Nephron progenitor cell (in vitro differentiated cells): ENCODE data around the gene ITFG1.

Experiments
- DNase-seq: peaks from one replicate; pipeline ENCODE4 v3.0.0; 2021
- H3K27ac Mint-ChIP-seq: 2 replicates; pipeline ENCODE4 v1.8.0; 2021; ENCODE audit warnings: mild to moderate bottlenecking, moderate library complexity, mixed read lengths
- H3K27me3 Mint-ChIP-seq: 2 replicates; pipeline ENCODE4 v1.8.0; 2021; ENCODE audit warnings: mild to moderate bottlenecking, low read depth, mixed read lengths; ENCODE audit not compliant: poor library complexity
- H3K36me3 Mint-ChIP-seq: 2 replicates; pipeline ENCODE4 v1.8.0; 2021; ENCODE audit warnings: low read depth, mixed read lengths
- H3K4me1 Mint-ChIP-seq: 2 replicates; pipeline ENCODE4 v1.8.0; 2021; ENCODE audit warnings: mixed read lengths
- H3K4me3 Mint-ChIP-seq: 2 replicates; pipeline ENCODE4 v1.8.0; 2021; ENCODE audit warnings: mild to moderate bottlenecking, moderate library complexity, mixed read lengths
- H3K9me3 Mint-ChIP-seq: 2 replicates; pipeline ENCODE4 v1.8.0; 2021; ENCODE audit warnings: mild to moderate bottlenecking, moderate library complexity, mixed read lengths
- TF ChIP-seq, protein P1 (sequence below): fragments of 200-600 bp; sonication (generic); IDR thresholded peaks from 2 replicates; pipeline ENCODE4 v1.5.0; 2021; ENCODE audit warnings: antibody characterized with exemption

ITFG1 gene

DNA sequence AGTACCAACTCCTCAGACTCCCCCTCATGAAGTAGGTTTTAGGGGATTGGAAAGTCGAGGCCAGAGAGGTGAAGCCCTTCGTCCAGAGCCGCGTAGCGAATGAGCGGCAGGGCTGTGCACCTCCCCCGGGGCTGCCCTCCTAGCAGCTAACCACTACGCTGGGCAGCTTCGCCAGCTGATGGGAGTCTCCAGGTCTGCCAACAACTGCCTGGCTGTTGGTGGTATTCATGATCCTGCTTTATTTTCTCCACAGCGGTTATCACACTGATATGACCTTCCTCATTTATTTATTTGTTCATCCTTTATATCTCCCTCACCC is 316.3 kb downstream of the ITFG1 start:
- no peaks in the 10 kb centered on the region for H3K36me3 Mint-ChIP-seq
- DNase-seq, result no peak
- H3K27me3 Mint-ChIP-seq, result peaks cover 39% of the 10 kb centered on the region
- H3K4me1 Mint-ChIP-seq, result peaks cover 21% of the 10 kb centered on the region
- no peak overlapping the region for H3K27ac Mint-ChIP-seq
- no peaks in the 10 kb centered on the region for H3K9me3 Mint-ChIP-seq
- TF ChIP-seq, protein P1, sequence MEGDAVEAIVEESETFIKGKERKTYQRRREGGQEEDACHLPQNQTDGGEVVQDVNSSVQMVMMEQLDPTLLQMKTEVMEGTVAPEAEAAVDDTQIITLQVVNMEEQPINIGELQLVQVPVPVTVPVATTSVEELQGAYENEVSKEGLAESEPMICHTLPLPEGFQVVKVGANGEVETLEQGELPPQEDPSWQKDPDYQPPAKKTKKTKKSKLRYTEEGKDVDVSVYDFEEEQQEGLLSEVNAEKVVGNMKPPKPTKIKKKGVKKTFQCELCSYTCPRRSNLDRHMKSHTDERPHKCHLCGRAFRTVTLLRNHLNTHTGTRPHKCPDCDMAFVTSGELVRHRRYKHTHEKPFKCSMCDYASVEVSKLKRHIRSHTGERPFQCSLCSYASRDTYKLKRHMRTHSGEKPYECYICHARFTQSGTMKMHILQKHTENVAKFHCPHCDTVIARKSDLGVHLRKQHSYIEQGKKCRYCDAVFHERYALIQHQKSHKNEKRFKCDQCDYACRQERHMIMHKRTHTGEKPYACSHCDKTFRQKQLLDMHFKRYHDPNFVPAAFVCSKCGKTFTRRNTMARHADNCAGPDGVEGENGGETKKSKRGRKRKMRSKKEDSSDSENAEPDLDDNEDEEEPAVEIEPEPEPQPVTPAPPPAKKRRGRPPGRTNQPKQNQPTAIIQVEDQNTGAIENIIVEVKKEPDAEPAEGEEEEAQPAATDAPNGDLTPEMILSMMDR, result no peak
- peak overlapping the region; percentile 78 for H3K4me3 Mint-ChIP-seq

DNA sequence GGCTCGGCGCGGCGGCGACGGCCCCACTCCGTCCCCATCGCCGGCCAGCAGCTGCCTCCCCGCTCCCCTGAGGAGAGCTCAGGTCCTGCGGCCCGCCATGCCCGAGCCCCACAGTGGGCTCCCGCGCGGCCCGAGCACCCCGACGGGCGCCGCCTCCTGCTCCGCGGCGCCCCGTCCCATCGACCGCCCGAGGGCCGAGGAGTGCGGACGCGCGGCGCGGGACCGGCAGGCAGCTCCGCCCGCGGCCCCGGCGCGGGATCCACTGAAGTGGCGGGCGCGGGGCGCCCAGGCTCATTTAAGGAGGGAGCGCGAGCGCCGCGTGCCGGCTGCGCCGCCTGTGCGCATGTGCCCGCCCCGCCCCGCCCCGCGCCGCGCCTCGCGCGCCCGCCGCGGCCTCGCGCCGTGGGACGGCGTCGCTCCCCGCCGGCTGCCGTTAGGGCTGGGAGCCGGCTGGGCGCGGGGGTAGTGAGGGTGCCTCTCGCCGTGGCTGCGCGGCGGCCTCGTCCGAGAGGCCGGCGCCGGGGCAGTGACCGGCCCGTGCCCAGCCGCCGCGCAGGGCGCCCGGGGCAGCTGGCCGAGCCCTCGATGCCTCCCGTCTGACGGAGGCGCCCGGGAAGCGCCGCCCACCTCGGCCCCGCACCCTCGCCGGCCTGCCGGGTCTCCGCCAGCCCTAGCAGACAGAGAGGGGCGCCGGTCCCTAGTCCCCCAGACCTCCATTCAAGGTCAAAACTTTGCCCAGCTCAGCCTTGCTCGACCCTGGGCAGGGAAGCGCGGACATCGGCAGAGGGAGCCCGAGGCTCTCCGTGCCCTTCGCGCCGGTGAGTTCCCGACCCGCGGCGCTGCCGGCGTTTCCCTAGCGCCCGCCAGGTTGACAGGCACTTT is 316.9 kb downstream of the ITFG1 start, which contains the start of gene NETO2:
TSS of gene NETO2 (minus strand) at position 269 of the 882 bp plus-strand sequence. CDS start 333 bp downstream, outside the sequence.
- no peak within 1 kb of the TSS for H3K27ac Mint-ChIP-seq
- no peaks in the 10 kb centered on the region for H3K9me3 Mint-ChIP-seq
- H3K4me3 Mint-ChIP-seq, result peak within 1 kb of the TSS; percentile 91
- H3K36me3 Mint-ChIP-seq, result no peaks in the 10 kb centered on the region
- DNase-seq, result peak; percentile 76
- TF ChIP-seq, protein P1, result peak; percentile 39
- peaks cover 27% of the 10 kb centered on the region for H3K4me1 Mint-ChIP-seq
- H3K27me3 Mint-ChIP-seq, result peaks cover 39% of the 10 kb centered on the region

DNA sequence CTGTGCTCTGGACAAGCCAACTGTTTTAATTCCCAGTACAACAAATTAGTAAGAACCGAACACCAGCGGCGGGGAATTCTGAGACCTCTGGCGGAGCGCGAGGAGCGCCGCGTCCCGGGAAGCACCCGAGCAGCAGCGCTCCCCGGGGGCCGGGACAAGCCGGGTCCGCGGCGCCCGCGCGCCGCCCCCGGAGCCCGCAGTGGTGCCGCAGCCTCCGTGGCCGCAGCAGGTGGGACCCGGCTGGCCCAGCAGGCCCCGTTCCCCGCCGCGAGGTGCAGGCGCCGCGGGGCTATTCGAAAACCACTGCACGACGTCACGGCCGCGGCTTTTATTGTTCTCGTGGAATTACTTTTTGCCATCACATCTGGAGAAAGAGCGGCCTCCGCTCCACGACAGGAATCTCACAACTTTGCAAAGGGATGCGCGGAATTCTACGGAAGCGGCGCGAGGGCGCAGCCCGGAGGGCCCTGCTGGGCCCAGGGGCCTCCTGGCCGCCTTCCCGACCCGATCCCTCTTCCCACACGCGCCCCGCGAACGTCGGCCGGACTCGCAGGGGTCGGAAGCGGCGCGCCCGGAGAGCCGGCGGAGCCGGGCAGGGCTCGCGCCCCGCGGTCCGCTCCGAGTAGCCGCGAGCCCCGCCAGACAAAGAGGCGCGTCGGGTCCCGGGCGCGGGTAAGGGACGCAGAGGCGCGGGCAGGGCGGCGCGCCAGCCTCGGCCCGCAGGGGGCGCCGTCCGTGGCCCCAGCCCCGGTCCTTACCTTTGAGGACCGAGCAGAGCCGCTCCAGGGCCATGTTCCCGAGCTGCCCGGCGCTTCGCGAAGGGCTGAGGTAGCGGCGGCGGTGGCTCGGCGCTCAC is 317.8 kb downstream of the ITFG1 start:
- TF ChIP-seq, protein P1, result peak; percentile 56
- Mint-ChIP-seq H3K4me1 (peaks cover 34% of the 10 kb centered on the region), H3K36me3 (no peaks in the 10 kb centered on the region), H3K27ac (no peak overlapping the region), H3K4me3 (peak overlapping the region; percentile 91), H3K9me3 (no peaks in the 10 kb centered on the region), H3K27me3 (peaks cover 39% of the 10 kb centered on the region)
- DNase-seq, result peak; percentile 76

DNA sequence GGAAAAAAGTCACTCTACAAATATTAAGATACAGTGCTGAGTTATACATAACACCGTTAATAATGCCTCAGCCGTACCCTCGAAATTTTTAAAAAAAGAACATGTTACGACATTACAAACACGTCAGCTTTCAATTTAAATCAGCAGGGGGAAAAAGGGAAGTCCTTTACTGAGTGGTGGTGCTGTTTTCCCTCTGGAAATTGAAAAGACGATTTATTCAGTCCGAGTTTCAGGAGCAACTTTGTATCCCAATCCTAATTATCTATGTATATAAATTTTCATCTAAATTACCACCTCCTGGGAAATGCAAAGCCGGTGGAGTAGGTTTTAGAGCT is 318.4 kb downstream of the ITFG1 start:
- Mint-ChIP-seq H3K36me3 (no peaks in the 10 kb centered on the region), H3K4me3 (peak overlapping the region; percentile 91), H3K4me1 (peaks cover 34% of the 10 kb centered on the region), H3K27ac (no peak overlapping the region), H3K9me3 (no peaks in the 10 kb centered on the region), H3K27me3 (peaks cover 39% of the 10 kb centered on the region)
- no peak for DNase-seq
- TF ChIP-seq, protein P1, result no peak

DNA sequence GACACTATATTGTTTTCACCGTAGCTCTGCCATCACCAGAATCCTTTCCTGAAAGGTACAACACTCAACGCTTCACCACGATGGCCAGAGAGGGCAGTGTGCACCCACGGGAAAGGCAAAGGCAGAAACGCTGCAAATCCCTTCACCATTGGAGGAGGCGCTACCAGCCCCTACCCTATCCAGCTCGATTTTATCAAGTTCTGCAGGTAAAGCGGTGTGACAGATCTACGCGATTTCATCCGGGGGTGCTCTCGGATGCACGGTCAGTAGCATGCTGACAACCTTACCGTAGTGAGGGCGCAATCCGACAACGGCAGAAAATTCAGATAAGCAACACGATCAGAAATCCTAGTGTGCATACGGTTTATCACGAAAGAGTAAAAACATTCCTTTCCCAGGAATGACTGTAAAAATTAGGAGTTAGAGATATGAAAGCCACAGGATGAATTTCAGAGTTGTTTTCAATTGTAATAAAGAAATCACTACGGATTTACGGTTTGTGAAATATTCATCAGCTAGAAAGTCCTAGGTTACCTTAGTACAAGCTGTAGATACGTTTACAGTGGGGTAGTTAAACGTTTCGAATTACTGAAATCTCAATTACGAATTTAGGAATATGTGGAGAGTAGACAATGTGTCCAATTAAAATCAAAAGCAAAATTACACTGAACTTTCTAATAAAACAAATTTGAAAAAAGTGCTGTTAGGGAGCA is 318.9 kb downstream of the ITFG1 start:
- Mint-ChIP-seq H3K36me3 (no peaks in the 10 kb centered on the region), H3K27me3 (peaks cover 36% of the 10 kb centered on the region), H3K27ac (peak overlapping the region; percentile 55), H3K4me1 (peaks cover 34% of the 10 kb centered on the region), H3K9me3 (no peaks in the 10 kb centered on the region), H3K4me3 (peak overlapping the region; percentile 91)
- TF ChIP-seq, protein P1, result peak; percentile 88
- DNase-seq, result peak; percentile 83
